Fibroblast of skin of left biceps (primary cell): ENCODE results near the gene PRDM16.

Source experiments
- DNase-seq, 2 experiments: peaks; one replicate each; pipeline ENCODE4 v3.0.0-alpha.2; 2013; ENCODE audit warnings: low read depth in 2 of 2

Gene PRDM16

GRCh38 chr1:3032371-3033039 lies 36.5 kb upstream of the PRDM16 start:
- no peak for DNase-seq

GRCh38 chr1:3033040-3033789 lies 35.8 kb upstream of the PRDM16 start:
- no peak for DNase-seq

GRCh38 chr1:3033790-3034090 lies 35.3 kb upstream of the PRDM16 start:
- no peak for DNase-seq

- DNase-seq, result no peak
These were observed 34.8 kb upstream of the PRDM16 start for GRCh38 chr1:3034162-3034561.

- DNase-seq, result no peak
These were observed 34.1 kb upstream of the PRDM16 start for GRCh38 chr1:3034728-3035562.

- no peak for DNase-seq
These were observed 33.2 kb upstream of the PRDM16 start for GRCh38 chr1:3035563-3036446.

- no peak for DNase-seq
These were observed 32.3 kb upstream of the PRDM16 start for GRCh38 chr1:3036447-3037280.

- no peak for DNase-seq
These were observed 31.5 kb upstream of the PRDM16 start for GRCh38 chr1:3037281-3038040.

GRCh38 chr1:3038113-3038551 lies 30.9 kb upstream of the PRDM16 start:
- no peak for DNase-seq

- no peak for DNase-seq
These were observed 30.3 kb upstream of the PRDM16 start for GRCh38 chr1:3038571-3039181.

GRCh38 chr1:3040004-3040403 lies 29.0 kb upstream of the PRDM16 start:
- no peak for DNase-seq

- DNase-seq, result no peak
These were observed 26.5 kb upstream of the PRDM16 start for GRCh38 chr1:3042481-3042880.

GRCh38 chr1:3049164-3049563 lies 19.8 kb upstream of the PRDM16 start:
- no peak for DNase-seq

- DNase-seq, result no peak
These were observed 19.1 kb upstream of the PRDM16 start for GRCh38 chr1:3049905-3050304.

GRCh38 chr1:3050603-3051002 lies 18.4 kb upstream of the PRDM16 start:
- DNase-seq, result no peak

- DNase-seq, result no peak
These were observed 17.4 kb upstream of the PRDM16 start for GRCh38 chr1:3051270-3052268.

- DNase-seq, result no peak
These were observed 16.5 kb upstream of the PRDM16 start for GRCh38 chr1:3052501-3052900.

- DNase-seq, result no peak
These were observed 15.5 kb upstream of the PRDM16 start for GRCh38 chr1:3053366-3053980.
